Left colon (tissue), 2 donors: ENCODE measurements around the gene HELZ. TPM values are rescaled to one million over a fixed set of nuclear protein-coding genes. Genes with fewer than 3 reads are reported as not detected.
A peak's percentile ranks its signal among the peaks of the same experiment; 100 is the strongest.
"Not testable (repeated sequence)": the region's sequence is repeated elsewhere in the genome, so short reads cannot be mapped to it uniquely, and the experiment has no call there.

Experiments used
- ATAC-seq: fragments of 200-7000 bp; cut with Tn5 transposase; one replicate; pipeline ENCODE4 v1.9.1; 2020; ENCODE audit warnings: mild to moderate bottlenecking, moderate library complexity
- DNase-seq, 2 donors: peaks; one replicate each; pipeline ENCODE4 v3.0.0-alpha.2; 2020
- intact Hi-C, 2 donors: fragments of 100-400 bp; cut with DNase I in 1 of 2; cut with micrococcal nuclease in 1 of 2; formaldehyde crosslinking; loops; one replicate each; pipeline versions ENCODE4 v1.11.2 to v1.14.0; 2022; cut with DNase I, micrococcal nuclease
- total RNA-seq, 2 donors: library from RNA; stranded (reverse); fragmentation: NEBNext Ultra II Directional; extraction: Animal tissue kit (Norgen Biotek cat#: 25700); gene quantifications; one replicate each; pipeline ENCODE4 v1.2.1, GENCODE V29; 2021
- donor health status: DM: no; HTN: no; CAD: no.
- donor health status: DM: yes; HTN: yes; CAD: no.

Gene HELZ
- total RNA-seq, 2 donors from 2014 or later, result 43.7 to 51.5 TPM

- no peak for ATAC-seq
Observed at GRCh38 chr17:67107811-67108775, 136.9 kb downstream of the HELZ start.

GRCh38 chr17:67107171-67107570, 137.8 kb downstream of the HELZ start:
- DNase-seq, result no peak
- intact Hi-C loops, result no loop called here
- no peak for ATAC-seq

More at GRCh38 chr17:67107811-67108775, 136.9 kb downstream of the HELZ start:
- DNase-seq, result no peak
- intact Hi-C loops, result no loop called here

- ATAC-seq, result no peak
- intact Hi-C loops, result no loop called here
- no peak for DNase-seq
Observed at GRCh38 chr17:67105213-67105612, 139.8 kb downstream of the HELZ start.

- DNase-seq, intact Hi-C loops, ATAC-seq: not testable (repeated sequence)
Observed at GRCh38 chr17:67104641-67105040, 140.4 kb downstream of the HELZ start.

- intact Hi-C loops, result no loop called here
- ATAC-seq (no peak), DNase-seq (no peak)
Observed at GRCh38 chr17:67098006-67098405, 147.0 kb downstream of the HELZ start.

- DNase-seq (no peak), ATAC-seq (no peak)
- intact Hi-C loops, result no loop called here
Observed at GRCh38 chr17:67096609-67097008, 148.4 kb downstream of the HELZ start.

- intact Hi-C loops, result no loop called here
- no peak for ATAC-seq
- no peak for DNase-seq
Observed at GRCh38 chr17:67095803-67096202, 149.2 kb downstream of the HELZ start.

GRCh38 chr17:67095291-67095690, 149.7 kb downstream of the HELZ start:
- ATAC-seq, DNase-seq, intact Hi-C loops: not testable (repeated sequence)

GRCh38 chr17:67093348-67093747, 151.6 kb downstream of the HELZ start:
- DNase-seq, result no peak
- ATAC-seq, result no peak

GRCh38 chr17:67092710-67093109, 152.3 kb downstream of the HELZ start:
- intact Hi-C loops, DNase-seq, ATAC-seq: not testable (repeated sequence)

More at GRCh38 chr17:67093348-67093747, 151.6 kb downstream of the HELZ start:
- intact Hi-C loops, result no loop called here

GRCh38 chr17:67092291-67092690, 152.7 kb downstream of the HELZ start:
- intact Hi-C loops, result no loop called here
- DNase-seq (no peak), ATAC-seq (no peak)

- DNase-seq (no peak), ATAC-seq (no peak)
- intact Hi-C loops, result no loop called here
Observed at GRCh38 chr17:67090341-67090740, 154.7 kb downstream of the HELZ start.

- no peak for DNase-seq
- intact Hi-C loops, result no loop called here
- no peak for ATAC-seq
Observed at GRCh38 chr17:67088639-67089038, 156.4 kb downstream of the HELZ start.

GRCh38 chr17:67085406-67085805, 159.6 kb downstream of the HELZ start:
- no peak for ATAC-seq
- intact Hi-C loops, result no loop called here
- no peak for DNase-seq

- DNase-seq (no peak), ATAC-seq (peak; percentile 42)
- intact Hi-C loops, result no loop called here
Observed at GRCh38 chr17:67082107-67082506, 162.9 kb downstream of the HELZ start.

- ATAC-seq, result no peak
Observed at GRCh38 chr17:67080804-67081203, 164.2 kb downstream of the HELZ start.

GRCh38 chr17:67079491-67079890, 165.5 kb downstream of the HELZ start:
- intact Hi-C loops, result no loop called here

More at GRCh38 chr17:67080804-67081203, 164.2 kb downstream of the HELZ start:
- intact Hi-C loops, result no loop called here
- DNase-seq, result no peak

GRCh38 chr17:67078292-67078691, 166.7 kb downstream of the HELZ start:
- intact Hi-C loops, result no loop called here
- DNase-seq, result no peak
- no peak for ATAC-seq

More at GRCh38 chr17:67079491-67079890, 165.5 kb downstream of the HELZ start:
- DNase-seq, result no peak
- ATAC-seq, result no peak

GRCh38 chr17:67076290-67076689, 168.7 kb downstream of the HELZ start:
- ATAC-seq (peak; percentile 78), DNase-seq (no peak)
- intact Hi-C loops, result no loop called here

GRCh38 chr17:67074781-67075180, 170.2 kb downstream of the HELZ start:
- intact Hi-C loops, result no loop called here
- no peak for ATAC-seq
- no peak for DNase-seq
